GM21723 (cell line): Measurements from ENCODE around the gene PGAP2.
"Not testable (repeated sequence)": the region's sequence is repeated elsewhere in the genome, so short reads cannot be mapped to it uniquely, and the experiment has no call there.

Source experiments
- ATAC-seq: cut with Tn5 transposase; IDR thresholded peaks from one replicate; pipeline ENCODE4 v1.9.1; 2021; ENCODE audit warnings: mild to moderate bottlenecking, moderate library complexity; ENCODE audit not compliant: unreplicated experiment

Gene PGAP2

GRCh38 chr11:3803726-3804495, 4.4 kb upstream of the PGAP2 start:
- ATAC-seq = no peak

- ATAC-seq = peak; percentile 69
These were observed 682 bp downstream of the PGAP2 start for GRCh38 chr11:3808861-3809623.

- no peak for ATAC-seq
These were observed 1.2 kb downstream of the PGAP2 start for GRCh38 chr11:3809624-3809928.

- no peak for ATAC-seq
These were observed 2.1 kb downstream of the PGAP2 start for GRCh38 chr11:3810446-3810845.

- ATAC-seq = no peak
These were observed 2.6 kb downstream of the PGAP2 start for GRCh38 chr11:3810951-3811350.

GRCh38 chr11:3814832-3815231, 6.5 kb downstream of the PGAP2 start:
- not testable (repeated sequence) for ATAC-seq

- ATAC-seq = no peak
These were observed 7.5 kb downstream of the PGAP2 start for GRCh38 chr11:3815845-3816244.

- ATAC-seq = no peak
These were observed 8.3 kb downstream of the PGAP2 start for GRCh38 chr11:3816673-3817072.

GRCh38 chr11:3817181-3817800, 8.9 kb downstream of the PGAP2 start:
- no peak for ATAC-seq

- ATAC-seq = no peak
These were observed 12.6 kb downstream of the PGAP2 start for GRCh38 chr11:3820971-3821370.

GRCh38 chr11:3822312-3822711, 14.0 kb downstream of the PGAP2 start:
- no peak for ATAC-seq

GRCh38 chr11:3823303-3823702, 14.9 kb downstream of the PGAP2 start:
- no peak for ATAC-seq

GRCh38 chr11:3823762-3824506, 15.6 kb downstream of the PGAP2 start:
- ATAC-seq = no peak

GRCh38 chr11:3824714-3825472, 16.5 kb downstream of the PGAP2 start:
- peak; percentile 80 for ATAC-seq

- no peak for ATAC-seq
These were observed 17.3 kb downstream of the PGAP2 start for GRCh38 chr11:3825473-3826154.

- no peak for ATAC-seq
These were observed 18.4 kb downstream of the PGAP2 start for GRCh38 chr11:3826721-3827120.

- ATAC-seq = no peak
These were observed 19.2 kb downstream of the PGAP2 start for GRCh38 chr11:3827434-3828186.

- no peak for ATAC-seq
These were observed 21.7 kb downstream of the PGAP2 start for GRCh38 chr11:3830088-3830487.

GRCh38 chr11:3830730-3831129, 22.4 kb downstream of the PGAP2 start:
- no peak for ATAC-seq
